WTC11 (cell line): ENCODE data around the gene LEUTX. TPM values are rescaled to one million over a fixed set of nuclear protein-coding genes. Genes with fewer than 3 reads are reported as not detected.

Source experiments
- ATAC-seq: fragments of 200-7000 bp; cut with Tn5 transposase; 2 replicates; pipeline ENCODE4 v1.10.0; 2021; ENCODE audit warnings: mild to moderate bottlenecking, moderate library complexity
- CTCF ChIA-PET: fragments of 300-600 bp; sonication (Branson Sonifier 250); formaldehyde crosslinking; loops from one replicate; lab custom pipeline; 2021; ENCODE audit warnings: antibody characterized with exemption; lab: Charles Lee
- POLR2A ChIA-PET: fragments of 350-600 bp; sonication (Branson Sonifier 250); formaldehyde crosslinking; loops from one replicate; lab custom pipeline; 2021; ENCODE audit warnings: antibody characterized with exemption; lab: Charles Lee
- DNase-seq: peaks from one replicate; pipeline ENCODE4 v3.0.0; 2021; ENCODE audit warnings: low spot score
- H3K27ac Mint-ChIP-seq: 2 replicates; pipeline ENCODE4 v1.8.0; 2021; ENCODE audit warnings: mixed read lengths
- H3K27me3 Mint-ChIP-seq: 2 replicates; pipeline ENCODE4 v1.8.0; 2021; ENCODE audit warnings: low read depth, mild to moderate bottlenecking, moderate library complexity, mixed read lengths
- H3K36me3 Mint-ChIP-seq: 2 replicates; pipeline ENCODE4 v1.8.0; 2021; ENCODE audit warnings: mixed read lengths
- H3K4me1 Mint-ChIP-seq: 2 replicates; pipeline ENCODE4 v1.8.0; 2022; ENCODE audit warnings: mixed read lengths
- H3K4me3 Mint-ChIP-seq: 2 replicates; pipeline ENCODE4 v1.8.0; 2021; ENCODE audit warnings: mild to moderate bottlenecking, moderate library complexity, mixed read lengths
- H3K9me3 Mint-ChIP-seq: 2 replicates; pipeline ENCODE4 v1.8.0; 2021; ENCODE audit warnings: mixed read lengths
- E2F5 ChIP-seq: sonication (generic); formaldehyde crosslinking; IDR thresholded peaks from 2 replicates; pipeline ENCODE4 v1.8.1; 2022; ENCODE audit warnings: mild to moderate bottlenecking, moderate library complexity, missing genetic modification reagents
- FOXJ3 ChIP-seq: sonication (generic); formaldehyde crosslinking; IDR thresholded peaks from 2 replicates; pipeline ENCODE4 v1.9.0; 2021; ENCODE audit warnings: missing genetic modification reagents, mild to moderate bottlenecking, borderline replicate concordance
- FOXP1 ChIP-seq: sonication (generic); formaldehyde crosslinking; IDR thresholded peaks from 2 replicates; pipeline ENCODE4 v1.8.0; 2022; ENCODE audit warnings: missing genetic modification reagents, mild to moderate bottlenecking, moderate library complexity, borderline replicate concordance
- GABPB1 ChIP-seq: sonication (generic); formaldehyde crosslinking; IDR thresholded peaks from 2 replicates; pipeline ENCODE4 v1.8.1; 2023; ENCODE audit warnings: mild to moderate bottlenecking, missing genetic modification reagents
- JAZF1 ChIP-seq: fragments of 250-450 bp; sonication (Bioruptor Pico); IDR thresholded peaks from 2 replicates; pipeline ENCODE4 v1.9.0; 2021; ENCODE audit warnings: moderate library complexity, mild to moderate bottlenecking, inconsistent platforms
- JUN ChIP-seq: sonication (generic); formaldehyde crosslinking; IDR thresholded peaks from 2 replicates; pipeline ENCODE4 v1.8.0; 2023; ENCODE audit warnings: mild to moderate bottlenecking, missing genetic modification reagents
- MYBL2 ChIP-seq: sonication (generic); formaldehyde crosslinking; IDR thresholded peaks from 2 replicates; pipeline ENCODE4 v1.8.1; 2023; ENCODE audit warnings: mild to moderate bottlenecking, moderate library complexity, missing genetic modification reagents
- NR3C1 ChIP-seq: sonication (generic); formaldehyde crosslinking; conservative IDR thresholded peaks from 2 replicates; pipeline ENCODE4 v1.8.1; 2023; ENCODE audit warnings: low read depth, mild to moderate bottlenecking, missing genetic modification reagents
- OVOL2 ChIP-seq: fragments of 250-450 bp; sonication (Bioruptor Pico); IDR thresholded peaks from 2 replicates; pipeline ENCODE4 v1.9.0; 2021; ENCODE audit warnings: mild to moderate bottlenecking, borderline replicate concordance
- PRDM15 ChIP-seq: sonication (generic); formaldehyde crosslinking; IDR thresholded peaks from 2 replicates; pipeline ENCODE4 v1.8.0; 2022; ENCODE audit warnings: missing genetic modification reagents
- RELA ChIP-seq: sonication (generic); formaldehyde crosslinking; IDR thresholded peaks from 2 replicates; pipeline ENCODE4 v1.8.1; 2022; ENCODE audit warnings: missing genetic modification reagents, mild to moderate bottlenecking, borderline replicate concordance
- TEAD1 ChIP-seq: sonication (generic); formaldehyde crosslinking; IDR thresholded peaks from 2 replicates; pipeline ENCODE4 v1.8.0; 2022; ENCODE audit warnings: mild to moderate bottlenecking, missing genetic modification reagents
- TEAD4 ChIP-seq: sonication (generic); formaldehyde crosslinking; IDR thresholded peaks from 2 replicates; pipeline ENCODE4 v1.8.0; 2022; ENCODE audit warnings: mild to moderate bottlenecking, missing genetic modification reagents
- ZMAT4 ChIP-seq: fragments of 250-450 bp; sonication (Bioruptor Pico); IDR thresholded peaks from 2 replicates; pipeline ENCODE4 v1.9.0; 2021; ENCODE audit warnings: mild to moderate bottlenecking
- total RNA-seq: library from RNA; stranded (reverse); gene quantifications from 3 replicates; pipeline ENCODE4 v1.2.3, GENCODE V29; 2021
- TF ChIP-seq, protein P1 (sequence below): fragments of 250-450 bp; sonication (Bioruptor Pico); conservative IDR thresholded peaks from 2 replicates; pipeline ENCODE4 v1.9.0; 2021; ENCODE audit warnings: mild to moderate bottlenecking
- TF ChIP-seq, protein P2 (sequence below): fragments of 200-600 bp; IDR thresholded peaks from 2 replicates; pipeline ENCODE4 v1.8.0; 2022; ENCODE audit warnings: antibody characterized with exemption
- TF ChIP-seq, protein P3 (sequence below): sonication (generic); formaldehyde crosslinking; IDR thresholded peaks from 2 replicates; pipeline ENCODE4 v1.8.1; 2022; ENCODE audit warnings: mild to moderate bottlenecking, missing genetic modification reagents, moderate library complexity, borderline replicate concordance
- TF ChIP-seq, protein P4 (sequence below): sonication (generic); formaldehyde crosslinking; IDR thresholded peaks from 2 replicates; pipeline ENCODE4 v1.8.1; 2023; ENCODE audit warnings: mild to moderate bottlenecking, missing genetic modification reagents, moderate library complexity

Gene LEUTX
- total RNA-seq, 1 experiment from 2014 or later = not detected

DNA sequence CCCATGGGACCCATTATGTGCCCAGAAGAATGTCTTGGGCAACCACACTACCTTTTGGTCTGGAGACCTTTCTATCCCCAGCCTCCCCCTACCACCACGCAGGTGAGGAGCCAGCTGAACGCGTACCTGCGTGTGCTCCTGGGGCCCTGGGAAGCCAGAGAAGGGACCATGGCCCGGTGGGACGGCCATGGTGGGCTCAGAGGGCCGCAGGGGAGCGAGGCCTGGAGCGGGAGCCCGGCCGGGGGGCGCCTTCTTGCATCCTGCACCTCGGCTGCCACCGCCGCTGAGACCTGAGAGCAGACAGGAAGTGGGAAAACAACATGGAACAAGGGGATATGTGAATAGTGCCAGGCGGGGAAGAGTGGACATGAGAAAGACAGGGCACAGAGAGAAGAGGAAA lies 53.0 kb downstream of the LEUTX start:
- Mint-ChIP-seq H3K4me3 (peak overlapping the region; percentile 4; the same call in 1 of the 2 replicates), H3K36me3 (peaks cover 38% of the 10 kb centered on the region), H3K27me3 (no peaks in the 10 kb centered on the region), H3K9me3 (no peaks in the 10 kb centered on the region), H3K27ac (no peak overlapping the region), H3K4me1 (peaks cover 13% of the 10 kb centered on the region)
- CTCF ChIA-PET = no interaction called here
- DNase-seq (no peak), ATAC-seq (no peak)
- POLR2A ChIA-PET = no interaction called here
- TF ChIP-seq FOXP1 (CRISPR knock-in tag) (no peak), JAZF1 (CRISPR knock-in tag) (no peak), ZMAT4 (CRISPR knock-in tag) (no peak), JUN (CRISPR knock-in tag) (no peak), TEAD4 (no peak), GABPB1 (CRISPR knock-in tag) (no peak), NR3C1 (CRISPR knock-in tag) (no peak), OVOL2 (CRISPR knock-in tag) (no peak), MYBL2 (no peak)
- TF ChIP-seq, protein P1, sequence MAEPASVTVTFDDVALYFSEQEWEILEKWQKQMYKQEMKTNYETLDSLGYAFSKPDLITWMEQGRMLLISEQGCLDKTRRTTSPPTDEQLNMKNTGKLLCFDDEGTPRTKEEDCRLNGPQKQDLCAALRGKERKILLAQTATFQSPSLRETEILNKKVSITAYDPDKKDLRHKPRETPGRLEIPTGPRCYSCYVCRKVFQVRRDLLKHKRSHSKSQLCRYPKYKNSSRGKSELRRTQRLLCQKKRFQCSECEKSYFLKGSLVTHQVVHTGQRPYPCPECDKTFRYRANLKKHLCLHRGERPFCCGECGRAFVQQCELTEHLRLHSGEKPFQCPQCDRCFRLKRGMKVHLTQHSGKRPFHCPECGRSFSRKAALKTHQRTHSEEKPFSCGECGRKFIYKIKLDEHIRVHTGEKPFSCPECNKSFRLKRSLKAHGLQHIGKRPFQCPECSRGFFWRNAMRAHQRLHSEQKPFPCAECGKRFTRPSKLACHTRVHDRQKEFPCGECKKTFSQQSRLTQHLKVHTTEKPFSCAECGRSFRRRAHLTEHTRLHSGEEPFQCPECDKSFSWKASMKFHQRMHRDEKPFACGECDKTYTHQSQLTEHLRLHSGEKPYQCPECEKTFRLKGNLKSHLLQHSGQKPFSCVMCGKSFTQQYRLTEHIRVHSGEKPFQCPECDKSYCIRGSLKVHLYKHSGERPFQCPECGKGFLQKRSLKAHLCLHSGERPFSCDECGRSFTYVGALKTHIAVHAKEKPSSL (CRISPR knock-in tag) = no peak
- TF ChIP-seq, protein P2, sequence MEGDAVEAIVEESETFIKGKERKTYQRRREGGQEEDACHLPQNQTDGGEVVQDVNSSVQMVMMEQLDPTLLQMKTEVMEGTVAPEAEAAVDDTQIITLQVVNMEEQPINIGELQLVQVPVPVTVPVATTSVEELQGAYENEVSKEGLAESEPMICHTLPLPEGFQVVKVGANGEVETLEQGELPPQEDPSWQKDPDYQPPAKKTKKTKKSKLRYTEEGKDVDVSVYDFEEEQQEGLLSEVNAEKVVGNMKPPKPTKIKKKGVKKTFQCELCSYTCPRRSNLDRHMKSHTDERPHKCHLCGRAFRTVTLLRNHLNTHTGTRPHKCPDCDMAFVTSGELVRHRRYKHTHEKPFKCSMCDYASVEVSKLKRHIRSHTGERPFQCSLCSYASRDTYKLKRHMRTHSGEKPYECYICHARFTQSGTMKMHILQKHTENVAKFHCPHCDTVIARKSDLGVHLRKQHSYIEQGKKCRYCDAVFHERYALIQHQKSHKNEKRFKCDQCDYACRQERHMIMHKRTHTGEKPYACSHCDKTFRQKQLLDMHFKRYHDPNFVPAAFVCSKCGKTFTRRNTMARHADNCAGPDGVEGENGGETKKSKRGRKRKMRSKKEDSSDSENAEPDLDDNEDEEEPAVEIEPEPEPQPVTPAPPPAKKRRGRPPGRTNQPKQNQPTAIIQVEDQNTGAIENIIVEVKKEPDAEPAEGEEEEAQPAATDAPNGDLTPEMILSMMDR = no peak
- TF ChIP-seq, protein P3, sequence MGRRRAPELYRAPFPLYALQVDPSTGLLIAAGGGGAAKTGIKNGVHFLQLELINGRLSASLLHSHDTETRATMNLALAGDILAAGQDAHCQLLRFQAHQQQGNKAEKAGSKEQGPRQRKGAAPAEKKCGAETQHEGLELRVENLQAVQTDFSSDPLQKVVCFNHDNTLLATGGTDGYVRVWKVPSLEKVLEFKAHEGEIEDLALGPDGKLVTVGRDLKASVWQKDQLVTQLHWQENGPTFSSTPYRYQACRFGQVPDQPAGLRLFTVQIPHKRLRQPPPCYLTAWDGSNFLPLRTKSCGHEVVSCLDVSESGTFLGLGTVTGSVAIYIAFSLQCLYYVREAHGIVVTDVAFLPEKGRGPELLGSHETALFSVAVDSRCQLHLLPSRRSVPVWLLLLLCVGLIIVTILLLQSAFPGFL (CRISPR knock-in tag) = no peak
- TF ChIP-seq, protein P4, sequence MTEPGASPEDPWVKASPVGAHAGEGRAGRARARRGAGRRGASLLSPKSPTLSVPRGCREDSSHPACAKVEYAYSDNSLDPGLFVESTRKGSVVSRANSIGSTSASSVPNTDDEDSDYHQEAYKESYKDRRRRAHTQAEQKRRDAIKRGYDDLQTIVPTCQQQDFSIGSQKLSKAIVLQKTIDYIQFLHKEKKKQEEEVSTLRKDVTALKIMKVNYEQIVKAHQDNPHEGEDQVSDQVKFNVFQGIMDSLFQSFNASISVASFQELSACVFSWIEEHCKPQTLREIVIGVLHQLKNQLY (CRISPR knock-in tag) = no peak

DNA sequence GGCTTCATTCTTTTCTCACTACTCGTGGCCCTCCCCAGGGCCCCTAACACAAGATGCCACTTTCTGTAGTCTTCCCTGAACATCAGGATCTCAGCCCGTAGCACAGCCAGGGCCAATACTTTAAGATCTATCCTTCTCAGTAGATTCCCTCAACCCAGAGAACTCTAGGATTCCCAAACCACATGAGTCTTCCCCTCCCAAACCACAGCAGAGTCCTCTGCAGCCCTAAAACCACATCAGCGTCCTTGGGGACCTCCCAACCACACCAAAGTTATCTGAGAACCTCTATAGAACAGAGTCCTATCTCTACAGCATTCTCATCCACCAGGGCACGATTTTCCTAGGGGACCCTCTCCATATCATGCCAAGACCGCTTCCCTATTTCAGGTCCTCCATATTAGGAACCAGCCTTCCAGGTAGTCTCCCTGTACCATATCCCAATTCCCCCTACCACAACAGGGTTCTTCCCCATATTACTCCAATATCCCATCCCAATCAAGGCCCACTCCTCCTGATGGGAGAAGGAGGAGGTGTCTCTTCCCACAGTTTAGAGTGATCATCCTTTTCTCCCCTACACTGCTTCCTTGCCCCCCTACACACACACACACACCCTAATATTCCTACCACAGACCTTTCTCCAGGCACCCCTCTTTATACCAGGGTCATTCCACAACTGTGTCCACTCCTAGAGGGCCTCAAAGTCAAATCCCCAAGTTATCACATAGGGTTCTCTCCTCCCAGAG lies 53.9 kb downstream of the LEUTX start:
- ChIA-PET CTCF (interaction anchor here (1.9 to 2.1 kb wide), 2 partner anchors 14 to 138 kb away, joined by 7 to 13 read pairs; partner anchors contain the start of genes FBL and PSMC4), POLR2A (interaction anchor here (1.5 to 2.1 kb wide), 2 partner anchors 8 to 14 kb away, joined by 11 to 14 read pairs; partner anchors contain the start of gene FBL)
- Mint-ChIP-seq H3K9me3 (no peaks in the 10 kb centered on the region), H3K36me3 (peaks cover 47% of the 10 kb centered on the region), H3K4me1 (peaks cover 13% of the 10 kb centered on the region), H3K4me3 (peak overlapping the region; percentile 67), H3K27me3 (no peaks in the 10 kb centered on the region), H3K27ac (peak overlapping the region; percentile 47; the same call in 1 of the 2 replicates)
- ATAC-seq (no peak), DNase-seq (no peak)
- TF ChIP-seq OVOL2 (CRISPR knock-in tag) (no peak), TEAD1 (CRISPR knock-in tag) (no peak), RELA (no peak), FOXJ3 (no peak), PRDM15 (CRISPR knock-in tag) (no peak), E2F5 (CRISPR knock-in tag) (no peak)
